Measurements from ENCODE around the gene MSI2. TPM values are rescaled to one million over a fixed set of nuclear protein-coding genes. Genes with fewer than 3 reads are reported as not detected.
A peak's percentile ranks its signal among the peaks of the same experiment; 100 is the strongest.

MSI2 gene
- total and polyA plus RNA-seq, 7 experiments from 2014 or later: 3.3 to 169 (median 125) TPM

DNA sequence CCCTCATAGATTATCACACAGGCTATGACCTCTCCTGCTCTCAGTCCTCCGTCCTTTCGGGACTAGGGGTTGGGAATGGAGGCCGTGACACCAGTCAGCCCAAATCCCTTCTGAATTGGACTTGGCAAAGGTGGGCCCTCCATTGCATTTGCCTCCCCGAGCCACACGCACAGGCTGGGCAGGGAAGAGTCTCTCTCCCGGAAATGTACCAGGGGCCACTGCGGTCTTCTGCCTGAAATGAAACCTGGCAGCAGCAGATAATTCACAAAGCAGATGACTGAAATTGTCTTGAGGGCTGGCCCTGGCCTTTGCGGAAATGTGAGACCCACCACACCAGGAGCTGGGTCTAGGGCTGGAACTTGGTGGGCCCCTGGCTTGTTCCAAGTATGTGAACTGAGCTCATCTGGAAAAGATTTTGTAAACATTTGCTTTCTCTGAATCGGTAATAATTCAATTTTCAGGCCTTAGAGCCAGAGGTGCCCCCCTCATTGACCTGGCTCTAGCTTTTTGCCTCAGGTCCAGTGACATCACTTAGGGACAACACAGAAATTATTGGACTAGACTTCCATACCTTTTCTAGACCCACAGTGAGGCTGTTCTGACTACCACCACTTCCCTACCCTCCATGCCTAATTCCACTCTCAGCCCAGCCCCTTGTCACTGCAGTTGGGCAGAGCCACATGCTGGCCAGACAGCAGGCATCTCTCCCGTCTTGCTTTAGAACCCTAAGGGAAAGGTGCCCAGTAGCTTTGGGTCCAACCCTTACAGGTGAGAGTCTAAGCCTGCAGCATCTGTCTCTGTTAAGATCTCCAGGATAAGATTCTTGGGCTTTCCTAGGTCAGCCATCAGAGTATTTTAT lies 413.6 kb downstream of the MSI2 start:
- Histone ChIP-seq H3K27me3 (ENCODE audit: control insufficient read depth in 2 of 2, insufficient read depth in 2 of 2, low read length in 2 of 2) (no peaks in the 10 kb centered on the region), H3K36me3 (ENCODE audit: control insufficient read depth in 2 of 3, insufficient read depth in 3 of 3, low read length in 3 of 3) (peaks cover 0 to 7% (median 0%) of the 10 kb centered on the region in 3 experiments), H3K27ac (ENCODE audit: low read depth, low read length) (no peak overlapping the region), H3K4me3 (ENCODE audit: low read length) (no peak overlapping the region), H3K9me3 (ENCODE audit: control insufficient read depth in 2 of 3, low read length in 3 of 3) (no peaks in the 10 kb centered on the region), H3K4me1 (ENCODE audit: control insufficient read depth in 2 of 2, insufficient read depth in 2 of 2, low read length in 2 of 2) (peaks cover 6 to 29% of the 10 kb centered on the region in 2 donors)
- no peak for ATAC-seq
- peak in 1 of 9 donors; percentile 16 for DNase-seq
- H3K4me1 Mint-ChIP-seq: peaks cover 0 to 26% (median 14%) of the 10 kb centered on the region in 7 donors
- no peak overlapping the region for H3K4me3 Mint-ChIP-seq
- POLR2A ChIA-PET: no interaction called here
- peak overlapping the region in 8 of 9 donors; percentile 38 to 84 (median 78) for H3K27ac Mint-ChIP-seq
- CTCF ChIA-PET: interaction anchor here (1.0 to 3.7 kb wide), 2 partner anchors 9 to 70 kb away, joined by 3 to 63 read pairs; no protein-coding TSS in a partner anchor
- H3K36me3 Mint-ChIP-seq: peaks cover 0 to 9% (median 4%) of the 10 kb centered on the region in 5 donors
- no peaks in the 10 kb centered on the region for H3K27me3 Mint-ChIP-seq
- no peaks in the 10 kb centered on the region for H3K9me3 Mint-ChIP-seq
- intact Hi-C loops (cut with micrococcal nuclease): loop anchor here in 1 of 2 donors (5.0 kb wide), 3 partner anchors 118 to 413 kb away; partner anchors contain the start of gene MSI2

DNA sequence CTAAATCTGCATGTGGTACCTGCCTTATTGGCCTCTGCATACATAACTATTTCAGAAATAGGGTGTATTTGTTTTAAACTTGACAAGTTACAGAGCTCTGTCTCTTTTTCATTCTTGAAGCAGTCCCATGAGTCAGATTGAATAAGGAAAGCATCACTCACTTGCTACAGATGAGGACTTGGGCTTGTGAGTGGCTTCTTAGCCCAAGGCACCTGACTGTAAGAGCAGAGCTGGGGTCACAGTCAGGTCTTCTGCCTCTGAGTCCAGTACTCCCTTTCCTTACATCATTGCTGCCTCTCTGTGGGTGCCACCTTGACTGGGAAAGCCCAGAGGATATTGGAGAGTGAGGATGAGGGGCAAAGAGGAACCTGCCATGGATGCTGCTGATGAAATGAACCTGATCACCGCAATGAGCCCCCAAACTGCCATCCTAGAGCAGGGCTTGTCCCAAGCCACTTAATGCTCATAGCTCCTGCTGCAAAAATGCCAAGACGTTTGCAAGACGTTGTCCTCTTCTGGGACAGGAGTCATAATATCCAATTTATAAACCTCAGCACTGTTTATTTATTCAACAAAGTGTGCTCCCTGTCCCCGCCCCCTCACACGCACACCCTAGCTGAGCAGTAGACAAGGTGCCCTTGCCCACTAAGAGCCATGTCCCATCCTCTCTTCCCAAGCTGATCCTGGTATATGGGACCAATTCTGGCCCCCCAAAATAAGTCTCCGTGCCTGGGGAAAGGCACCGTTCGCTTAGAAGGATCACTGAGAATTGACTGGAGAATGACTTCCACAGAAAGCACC lies 414.6 kb downstream of the MSI2 start:
- ATAC-seq: no peak
- Histone ChIP-seq H3K4me3 (ENCODE audit: low read length) (no peak overlapping the region), H3K27me3 (ENCODE audit: control insufficient read depth in 2 of 2, insufficient read depth in 2 of 2, low read length in 2 of 2) (no peaks in the 10 kb centered on the region), H3K4me1 (ENCODE audit: control insufficient read depth in 2 of 2, insufficient read depth in 2 of 2, low read length in 2 of 2) (peaks cover 6 to 29% of the 10 kb centered on the region in 2 donors), H3K9me3 (ENCODE audit: control insufficient read depth in 2 of 3, low read length in 3 of 3) (no peaks in the 10 kb centered on the region), H3K36me3 (ENCODE audit: control insufficient read depth in 2 of 3, insufficient read depth in 3 of 3, low read length in 3 of 3) (peaks cover 0 to 16% (median 0%) of the 10 kb centered on the region in 3 experiments), H3K27ac (ENCODE audit: low read depth, low read length) (no peak overlapping the region)
- CTCF ChIA-PET: interaction anchor here (0.7 to 3.7 kb wide), 13 partner anchors 9 to 429 kb away, joined by 3 to 63 read pairs (median 4); no protein-coding TSS in a partner anchor
- peak in 1 of 9 donors; percentile 14 for DNase-seq
- Mint-ChIP-seq H3K9me3 (no peaks in the 10 kb centered on the region), H3K27ac (peak overlapping the region in 8 of 9 donors; percentile 38 to 84 (median 75)), H3K4me3 (no peak overlapping the region), H3K27me3 (no peaks in the 10 kb centered on the region), H3K4me1 (peaks cover 0 to 26% (median 14%) of the 10 kb centered on the region in 7 donors), H3K36me3 (peaks cover 0 to 19% (median 7%) of the 10 kb centered on the region in 5 donors)
- POLR2A ChIA-PET: no interaction called here
- intact Hi-C loops (cut with micrococcal nuclease): loop anchor here in 1 of 2 donors (5.0 kb wide), 3 partner anchors 119 to 414 kb away; partner anchors contain the start of gene MSI2

DNA sequence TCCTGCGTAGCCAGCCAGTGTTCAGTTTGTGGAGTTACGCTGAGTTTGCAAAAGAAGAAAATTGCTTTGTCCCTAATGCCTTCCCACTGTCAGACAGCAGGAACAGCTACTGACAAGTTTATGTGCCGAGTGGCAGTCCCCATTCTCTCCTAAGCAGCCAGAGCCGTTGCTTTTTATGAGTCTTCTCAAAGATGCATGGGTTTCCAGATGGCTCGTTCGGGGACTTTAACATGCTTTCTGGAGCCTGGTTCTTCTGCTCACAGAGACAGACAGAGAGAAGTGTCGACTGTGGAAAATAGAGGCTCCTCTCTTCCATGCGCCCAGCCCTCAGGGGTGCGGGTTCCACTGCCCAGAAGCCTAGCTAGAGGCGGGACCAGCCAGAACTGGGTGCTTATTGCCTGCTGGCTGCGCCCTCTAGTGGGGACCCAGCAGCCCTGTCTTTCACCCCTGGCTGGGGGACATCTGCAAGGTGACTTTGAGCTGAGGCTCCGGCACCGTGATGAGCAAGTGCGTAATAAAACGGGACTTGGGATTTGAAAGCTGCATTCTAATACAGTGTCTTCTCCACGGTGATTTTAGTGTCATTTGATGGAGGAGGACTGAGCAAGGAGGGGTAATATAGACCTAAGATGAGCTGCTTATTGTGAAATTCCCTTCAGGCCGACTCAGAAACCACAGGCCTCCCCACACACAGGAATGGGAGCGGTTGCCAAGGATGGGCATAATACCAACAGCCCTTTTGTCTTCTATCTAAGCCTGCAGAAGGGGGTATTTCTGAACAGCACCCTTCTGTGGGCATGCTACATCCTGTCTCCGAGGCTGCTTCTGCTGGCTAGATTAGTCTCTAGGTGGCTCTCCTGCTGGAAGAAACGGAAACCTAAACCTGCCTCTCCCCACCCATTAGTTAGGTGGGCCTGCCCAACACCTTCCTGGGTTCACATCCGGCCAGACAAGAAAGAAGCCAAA lies 415.6 kb downstream of the MSI2 start:
- Mint-ChIP-seq H3K9me3 (no peaks in the 10 kb centered on the region), H3K27me3 (no peaks in the 10 kb centered on the region), H3K36me3 (peaks cover 0 to 28% (median 10%) of the 10 kb centered on the region in 5 donors), H3K4me3 (peak overlapping the region in 5 of 10 donors; percentile 10 to 61 (median 29)), H3K27ac (peak overlapping the region; percentile 10 to 84 (median 74)), H3K4me1 (peaks cover 0 to 26% (median 14%) of the 10 kb centered on the region in 7 donors)
- POLR2A ChIA-PET: interaction anchor here (0.8 to 1.1 kb wide), 2 partner anchors 66 to 71 kb away, joined by 4 to 5 read pairs; no protein-coding TSS in a partner anchor
- DNase-seq (peak; percentile 47 to 73 (median 61)), ATAC-seq (peak; percentile 92)
- Histone ChIP-seq H3K4me1 (ENCODE audit: control insufficient read depth in 2 of 2, insufficient read depth in 2 of 2, low read length in 2 of 2) (peaks cover 6 to 29% of the 10 kb centered on the region in 2 donors), H3K9me3 (ENCODE audit: control insufficient read depth in 2 of 3, low read length in 3 of 3) (no peaks in the 10 kb centered on the region), H3K36me3 (ENCODE audit: control insufficient read depth in 2 of 3, insufficient read depth in 3 of 3, low read length in 3 of 3) (peaks cover 0 to 18% (median 0%) of the 10 kb centered on the region in 3 experiments), H3K27me3 (ENCODE audit: control insufficient read depth in 2 of 2, insufficient read depth in 2 of 2, low read length in 2 of 2) (no peaks in the 10 kb centered on the region), H3K27ac (ENCODE audit: low read depth, low read length) (no peak overlapping the region), H3K4me3 (ENCODE audit: low read length) (peak overlapping the region; percentile 31)
- intact Hi-C loops (cut with micrococcal nuclease): loop anchor here (1.0 to 5.0 kb wide), 9 partner anchors 74 to 541 kb away; partner anchors contain the start of gene MSI2 (in 1 of the 2)
- CTCF ChIA-PET: interaction anchor here (0.6 to 3.7 kb wide), 19 partner anchors 9 to 430 kb away, joined by 3 to 63 read pairs (median 3); no protein-coding TSS in a partner anchor

DNA sequence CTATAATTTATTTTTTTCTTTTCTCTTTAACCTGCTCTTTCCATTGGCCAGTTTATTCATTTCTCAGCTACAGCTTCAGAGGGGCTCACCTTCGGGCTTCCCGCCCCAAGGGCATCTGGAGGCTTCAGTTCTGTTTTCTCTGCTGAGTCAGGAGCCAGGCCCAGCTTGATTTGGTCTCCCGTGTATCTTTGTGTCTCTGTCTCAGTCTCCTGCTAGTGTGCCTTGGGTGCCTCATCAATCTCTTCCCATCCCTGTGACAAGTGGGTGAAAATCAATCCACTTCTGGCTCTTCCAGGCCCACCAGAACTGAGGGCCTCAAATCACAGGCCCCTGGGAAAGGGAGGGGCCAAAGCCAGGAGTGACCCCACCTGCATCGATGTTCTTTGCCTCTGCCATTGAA lies 416.6 kb downstream of the MSI2 start:
- no peaks in the 10 kb centered on the region for H3K9me3 ChIP-seq (ENCODE audit: control insufficient read depth in 2 of 3, low read length in 3 of 3)
- ATAC-seq (no peak), DNase-seq (peak in 1 of 9 donors; percentile 13)
- peaks cover 6 to 29% of the 10 kb centered on the region in 2 donors for H3K4me1 ChIP-seq (ENCODE audit: control insufficient read depth in 2 of 2, insufficient read depth in 2 of 2, low read length in 2 of 2)
- H3K27ac ChIP-seq (ENCODE audit: low read depth, low read length): no peak overlapping the region
- Mint-ChIP-seq H3K27me3 (no peaks in the 10 kb centered on the region), H3K4me3 (no peak overlapping the region), H3K9me3 (no peaks in the 10 kb centered on the region), H3K36me3 (peaks cover 0 to 34% (median 10%) of the 10 kb centered on the region in 5 donors), H3K27ac (peak overlapping the region in 5 of 9 donors; percentile 26 to 84 (median 28)), H3K4me1 (peaks cover 0 to 26% (median 14%) of the 10 kb centered on the region in 7 donors)
- ChIA-PET POLR2A (interaction anchor here (0.7 to 0.8 kb wide), 2 partner anchors 67 to 74 kb away, joined by 3 to 4 read pairs; no protein-coding TSS in a partner anchor), CTCF (interaction anchor here (1.1 to 3.7 kb wide), 7 partner anchors 11 to 431 kb away, joined by 3 to 63 read pairs (median 5); no protein-coding TSS in a partner anchor)
- intact Hi-C loops (cut with micrococcal nuclease): loop anchor here (1.0 to 5.0 kb wide), 9 partner anchors 74 to 542 kb away; partner anchors contain the start of gene MSI2 (in 1 of the 2)
- peaks cover 0 to 18% (median 0%) of the 10 kb centered on the region in 3 experiments for H3K36me3 ChIP-seq (ENCODE audit: control insufficient read depth in 2 of 3, insufficient read depth in 3 of 3, low read length in 3 of 3)
- no peak overlapping the region for H3K4me3 ChIP-seq (ENCODE audit: low read length)
- H3K27me3 ChIP-seq (ENCODE audit: control insufficient read depth in 2 of 2, insufficient read depth in 2 of 2, low read length in 2 of 2): no peaks in the 10 kb centered on the region

DNA sequence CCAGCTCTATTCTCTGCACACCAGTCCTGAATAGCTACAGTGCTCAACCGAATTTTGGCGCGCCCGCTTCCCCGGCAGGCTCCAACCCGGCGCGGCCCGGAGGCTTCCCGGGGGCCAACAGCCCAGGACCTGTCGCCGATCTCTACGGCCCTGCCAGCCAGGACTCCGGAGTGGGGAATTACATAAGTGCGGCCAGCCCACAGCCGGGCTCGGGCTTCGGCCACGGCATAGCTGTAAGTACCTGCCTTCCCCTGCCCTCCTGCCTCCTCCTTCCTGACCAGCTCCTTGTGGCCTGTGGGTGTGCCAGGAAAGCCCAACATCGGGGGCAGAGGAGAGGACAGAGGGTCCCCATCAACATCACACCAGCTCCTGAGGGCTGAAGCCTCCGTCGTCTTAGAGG lies 418.6 kb downstream of the MSI2 start:
- no peak for ATAC-seq

More for the DNA sequence above, 418.6 kb downstream of the MSI2 start:
- Mint-ChIP-seq H3K27me3 (no peaks in the 10 kb centered on the region), H3K4me1 (peaks cover 0 to 25% (median 14%) of the 10 kb centered on the region in 7 donors), H3K27ac (peak overlapping the region in 1 of 9 donors; percentile 54), H3K36me3 (peaks cover 0 to 35% (median 10%) of the 10 kb centered on the region in 5 donors), H3K9me3 (no peaks in the 10 kb centered on the region), H3K4me3 (no peak overlapping the region)
- ChIA-PET CTCF (interaction anchor here (0.7 to 1.6 kb wide), 2 partner anchors 99 to 432 kb away, joined by 3 to 4 read pairs; no protein-coding TSS in a partner anchor), POLR2A (interaction anchor here (1.3 kb wide), 1 partner anchor 432 kb away, joined by 5 read pairs; no protein-coding TSS in a partner anchor)
- peak in 1 of 9 donors; percentile 14 for DNase-seq
- Histone ChIP-seq H3K27me3 (ENCODE audit: control insufficient read depth in 2 of 2, insufficient read depth in 2 of 2, low read length in 2 of 2) (no peaks in the 10 kb centered on the region), H3K4me1 (ENCODE audit: control insufficient read depth in 2 of 2, insufficient read depth in 2 of 2, low read length in 2 of 2) (peaks cover 6 to 29% of the 10 kb centered on the region in 2 donors), H3K4me3 (ENCODE audit: low read length) (no peak overlapping the region), H3K27ac (ENCODE audit: low read depth, low read length) (no peak overlapping the region), H3K36me3 (ENCODE audit: control insufficient read depth in 2 of 3, insufficient read depth in 3 of 3, low read length in 3 of 3) (peaks cover 0 to 12% (median 0%) of the 10 kb centered on the region in 3 experiments), H3K9me3 (ENCODE audit: control insufficient read depth in 2 of 3, low read length in 3 of 3) (no peaks in the 10 kb centered on the region)
- intact Hi-C loops (cut with micrococcal nuclease): loop anchor here in 1 of 2 donors (5.0 kb wide), 3 partner anchors 123 to 418 kb away; partner anchors contain the start of gene MSI2

Measured in naive thymus-derived CD4-positive, alpha-beta T cell (primary cell).